ENCODE measurements around the gene NAPA.

Gene NAPA

GRCh38 chr19:47514151-47514868 is 553 bp downstream of the NAPA start:
- peak overlapping the region; percentile 87 for H3K4me3 ChIP-seq (ENCODE audit: low read depth, low read length)
- no peak for TF ChIP-seq CTCF (IDR thresholded peaks at IDR 0.05; ENCODE audit: borderline replicate concordance, insufficient read depth, low read depth, low read length)

DNA sequence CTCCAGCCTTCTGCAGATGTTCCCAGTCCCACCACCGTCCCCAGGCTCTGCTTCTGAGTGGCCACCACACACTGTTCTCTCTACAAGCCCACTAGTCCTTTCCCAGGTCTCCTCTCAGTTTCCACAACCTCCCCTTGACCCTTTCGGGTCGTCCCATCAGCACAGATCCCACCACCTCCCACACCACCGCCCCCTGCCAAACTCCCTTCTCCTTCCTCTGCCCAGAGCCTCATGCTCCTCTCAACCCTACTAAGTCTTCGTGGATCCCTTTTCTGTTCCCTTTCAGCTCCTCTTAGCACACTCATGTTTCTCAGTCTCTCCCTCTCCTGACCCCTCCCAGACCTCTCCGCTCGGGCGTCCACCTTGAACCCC is 1.9 kb downstream of the NAPA start:
- TF ChIP-seq CTCF (IDR thresholded peaks at IDR 0.05; ENCODE audit: borderline replicate concordance, insufficient read depth, low read depth, low read length): no peak
- no peak overlapping the region for H3K4me3 ChIP-seq (ENCODE audit: low read depth, low read length)

- TF ChIP-seq CTCF (IDR thresholded peaks at IDR 0.05; ENCODE audit: borderline replicate concordance, insufficient read depth, low read depth, low read length): no peak
- H3K4me3 ChIP-seq (ENCODE audit: low read depth, low read length): no peak overlapping the region
These were observed 2.5 kb downstream of the NAPA start for GRCh38 chr19:47512183-47512947.

DNA sequence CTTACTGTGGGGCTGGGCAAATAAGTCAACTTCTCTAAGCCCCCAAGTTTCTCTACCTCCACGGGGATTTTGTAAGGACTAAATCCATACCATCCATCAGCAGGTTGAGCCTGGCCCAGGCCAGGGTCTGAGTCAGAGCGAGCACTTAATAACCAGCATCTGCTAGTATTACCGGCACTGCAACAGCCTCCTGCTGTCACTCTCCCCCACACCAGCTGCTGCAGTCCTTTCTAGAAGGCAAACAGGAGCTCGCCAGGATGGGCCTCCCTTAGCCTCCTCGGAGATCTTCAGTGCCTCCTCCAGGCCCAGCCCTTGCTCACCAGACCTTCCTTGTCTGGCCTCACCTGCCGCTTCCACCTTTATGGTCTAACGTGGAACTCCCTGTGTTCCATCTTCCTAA is 3.2 kb downstream of the NAPA start:
- no peak for TF ChIP-seq CTCF (IDR thresholded peaks at IDR 0.05; ENCODE audit: borderline replicate concordance, insufficient read depth, low read depth, low read length)
- H3K4me3 ChIP-seq (ENCODE audit: low read depth, low read length): no peak overlapping the region

GRCh38 chr19:47511128-47511517 is 3.7 kb downstream of the NAPA start:
- H3K4me3 ChIP-seq (ENCODE audit: low read depth, low read length): no peak overlapping the region
- TF ChIP-seq CTCF (IDR thresholded peaks at IDR 0.05; ENCODE audit: borderline replicate concordance, insufficient read depth, low read depth, low read length): no peak

DNA sequence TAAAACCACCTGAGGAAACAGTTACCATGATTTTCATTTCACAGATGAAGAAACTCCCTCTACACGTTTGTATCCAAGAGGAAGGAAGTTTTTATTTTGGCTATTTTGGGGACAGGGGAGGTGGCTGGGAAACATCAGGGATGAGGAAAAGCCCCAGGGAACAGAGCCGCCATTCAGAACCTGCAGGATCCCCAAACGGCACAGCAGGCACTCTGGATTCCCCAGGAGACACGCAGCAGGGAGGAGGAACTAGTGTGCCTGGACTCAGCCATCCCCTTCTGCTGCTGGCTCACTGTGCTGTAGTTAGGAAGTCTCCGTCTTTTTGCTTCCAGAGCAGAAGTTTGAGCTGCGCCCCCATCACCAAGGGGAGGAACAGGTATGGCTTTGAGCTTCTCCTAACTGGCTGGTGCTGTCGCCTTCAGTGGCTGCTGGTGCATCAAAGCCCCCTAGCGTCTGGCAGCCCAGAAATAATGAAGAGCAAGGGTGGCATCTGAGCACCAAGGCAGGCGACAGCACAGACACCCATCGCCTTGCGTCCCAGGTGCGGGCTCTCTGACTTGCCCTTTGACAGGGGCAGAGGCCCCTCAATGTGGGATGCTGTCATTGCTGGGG is 4.2 kb downstream of the NAPA start:
- TF ChIP-seq CTCF (IDR thresholded peaks at IDR 0.05; ENCODE audit: borderline replicate concordance, insufficient read depth, low read depth, low read length): no peak
- H3K4me3 ChIP-seq (ENCODE audit: low read depth, low read length): no peak overlapping the region
